LoVo (cell line): ENCODE data around the gene PPARG.
"Not testable (repeated sequence)": the region's sequence is repeated elsewhere in the genome, so short reads cannot be mapped to it uniquely, and the experiment has no call there.

Experiments used
- DNase-seq: peaks from one replicate; pipeline ENCODE4 v3.0.0-alpha.2; 2016; ENCODE audit warnings: low spot score

The PPARG gene

GRCh38 chr3:12288182-12289129 is at the start of gene PPARG:
Gene PPARG, plus strand, starts transcription at chr3:12289070. Its CDS starts 90,642 bp downstream, at chr3:12379712.
- DNase-seq, result peak; percentile 88

DNA sequence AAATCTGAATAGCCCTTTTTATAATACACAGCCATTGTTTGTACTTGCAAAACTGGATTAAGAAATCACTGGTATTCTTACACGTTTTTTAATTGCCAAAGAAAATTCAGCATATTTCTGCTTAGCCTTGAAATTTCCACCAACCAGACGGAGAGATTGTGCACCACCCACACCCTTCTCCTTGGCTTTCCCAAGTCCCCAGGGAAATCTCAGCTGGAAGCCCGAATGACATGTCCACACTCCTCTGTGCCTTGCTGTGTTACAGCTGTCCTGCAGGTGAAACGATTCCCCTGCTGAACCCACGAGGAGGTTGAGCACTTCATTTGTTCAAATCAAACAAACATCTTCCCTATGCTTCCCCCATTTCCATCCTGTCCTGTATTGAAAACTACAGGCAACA is 49.6 kb upstream of the PPARG start:
- DNase-seq, result no peak

- no peak for DNase-seq
These were observed 46.1 kb upstream of the PPARG start for GRCh38 chr3:12242772-12243171.

DNA sequence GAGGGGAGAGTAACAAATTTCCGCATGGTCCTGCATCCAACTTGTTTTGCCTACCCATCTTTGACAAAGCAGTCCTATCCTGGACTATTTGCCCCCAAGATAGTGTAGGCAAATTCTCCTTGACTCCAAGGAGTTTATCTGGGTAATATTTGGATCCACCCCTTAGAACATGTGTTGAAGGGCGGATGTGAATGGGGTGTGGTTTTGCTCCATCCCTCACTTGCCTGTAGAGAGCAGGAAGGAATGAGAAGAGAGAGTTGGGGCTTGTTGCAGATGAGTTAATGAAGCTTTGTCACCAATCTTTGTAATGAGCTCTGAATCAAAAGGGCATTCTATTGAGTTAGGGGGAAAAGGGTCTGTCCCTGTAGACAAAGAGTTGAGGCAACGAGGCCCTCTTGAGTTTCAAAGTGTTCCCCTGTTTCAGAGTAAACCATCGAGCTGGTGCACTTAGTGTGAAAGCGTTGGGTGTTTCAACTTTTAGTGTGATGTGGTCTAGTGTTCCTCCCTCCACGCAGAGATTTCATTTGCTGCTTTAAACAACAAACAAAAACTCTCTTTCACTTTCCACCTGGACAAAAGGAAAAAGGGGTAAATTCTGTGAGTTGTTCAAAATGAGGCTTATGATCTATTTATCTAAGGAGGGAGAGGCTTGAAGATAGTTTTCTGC is 42.2 kb upstream of the PPARG start:
- no peak for DNase-seq

GRCh38 chr3:12247411-12247810 is 41.5 kb upstream of the PPARG start:
- no peak for DNase-seq

GRCh38 chr3:12249519-12249918 is 39.4 kb upstream of the PPARG start:
- no peak for DNase-seq

- no peak for DNase-seq
These were observed 36.0 kb upstream of the PPARG start for GRCh38 chr3:12252889-12253288.

DNA sequence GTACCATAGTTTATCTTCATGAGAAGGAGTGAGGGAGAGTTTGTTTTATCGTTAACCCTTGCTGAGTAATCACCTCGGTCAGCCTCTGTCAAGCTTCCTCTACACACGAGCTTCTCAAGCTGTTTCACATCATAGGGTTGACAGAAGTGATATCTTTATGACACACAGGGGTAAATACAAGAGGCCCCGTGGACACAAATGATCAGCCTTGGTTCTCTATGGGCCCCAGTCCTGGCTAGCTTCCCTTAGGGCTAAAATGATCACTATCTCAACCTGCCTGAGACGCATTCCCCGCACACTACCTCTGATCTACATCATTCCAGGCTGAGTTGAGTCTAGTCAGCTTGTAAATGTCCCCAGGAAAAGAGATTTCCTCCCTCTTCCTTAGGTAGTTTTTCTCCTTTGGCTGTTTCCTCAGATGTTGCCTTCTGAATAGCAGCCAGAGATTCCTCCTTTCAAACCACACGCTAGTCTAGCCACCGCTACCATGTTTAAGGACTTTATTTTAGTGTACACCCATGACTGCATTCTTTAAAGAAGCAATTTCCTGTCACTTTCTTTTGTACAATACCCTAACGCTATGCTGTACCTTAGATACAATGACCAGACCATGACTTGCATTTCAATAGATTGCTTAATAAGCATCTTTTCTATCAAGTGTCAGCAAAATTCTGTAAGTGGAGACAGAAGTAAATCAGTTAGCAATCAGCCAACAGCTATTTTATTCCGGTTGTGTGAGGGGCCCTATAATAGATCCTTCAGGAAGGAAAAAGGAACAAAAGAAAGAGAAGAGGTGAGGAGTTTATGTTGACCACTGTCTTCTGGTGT is 35.1 kb upstream of the PPARG start:
- no peak for DNase-seq

DNA sequence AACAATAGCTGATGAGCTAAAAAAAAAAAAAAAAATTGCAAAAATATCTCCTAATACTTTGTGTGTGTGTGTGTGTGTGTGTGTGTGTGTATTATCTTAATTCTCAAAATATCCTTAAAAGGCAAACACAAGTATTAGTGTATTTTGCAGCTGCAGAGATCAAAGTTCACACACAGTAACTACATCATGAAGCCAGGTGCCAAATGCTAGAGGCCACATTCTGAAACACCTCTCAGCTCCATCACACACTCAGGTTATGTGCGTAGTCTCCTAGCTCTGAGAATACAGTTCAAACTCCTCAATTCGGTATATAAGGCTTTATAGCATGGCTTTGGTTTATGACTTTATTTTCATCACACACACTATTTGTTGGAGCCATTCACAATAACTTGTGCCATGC is 33.5 kb upstream of the PPARG start:
- DNase-seq, result no peak

DNA sequence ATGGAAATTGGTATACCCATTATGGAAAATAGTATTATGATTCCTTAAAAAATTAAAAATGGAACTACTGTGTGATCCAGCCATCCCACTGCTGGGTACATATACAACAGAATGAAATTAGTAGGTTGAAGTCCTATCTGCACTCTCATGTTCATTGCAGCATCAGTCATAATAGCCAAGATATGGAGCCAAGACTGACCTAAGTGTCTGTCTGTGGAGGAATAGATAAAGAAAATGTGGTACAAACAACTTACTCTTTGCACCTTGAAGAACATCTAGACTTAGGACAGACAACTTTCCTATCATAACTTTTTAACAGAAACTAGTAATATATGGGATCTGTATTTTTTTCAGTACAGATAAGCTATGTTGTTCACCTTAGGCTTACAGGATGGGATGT is 30.0 kb upstream of the PPARG start:
- no peak for DNase-seq

GRCh38 chr3:12262173-12262572 is 26.7 kb upstream of the PPARG start:
- DNase-seq, result not testable (repeated sequence)

DNA sequence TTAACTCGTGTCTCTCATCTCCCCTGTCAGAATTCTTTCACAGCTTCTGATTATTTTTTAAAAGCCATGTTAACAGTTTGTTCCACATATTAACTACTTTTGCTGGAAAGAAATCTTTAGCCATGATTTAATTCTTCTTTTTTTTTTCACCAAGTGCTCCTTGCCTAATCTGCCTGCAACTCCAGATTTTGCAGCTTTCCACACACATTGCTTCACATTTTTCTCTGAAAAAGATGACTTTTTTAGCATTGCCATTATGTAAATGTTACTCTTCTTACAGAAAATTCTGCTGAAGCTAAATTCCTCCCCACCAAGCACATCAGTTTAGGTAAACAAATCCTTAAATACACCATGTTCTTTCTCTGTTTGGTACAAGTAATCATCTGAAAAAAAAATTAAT is 23.4 kb upstream of the PPARG start:
- DNase-seq, result no peak

DNA sequence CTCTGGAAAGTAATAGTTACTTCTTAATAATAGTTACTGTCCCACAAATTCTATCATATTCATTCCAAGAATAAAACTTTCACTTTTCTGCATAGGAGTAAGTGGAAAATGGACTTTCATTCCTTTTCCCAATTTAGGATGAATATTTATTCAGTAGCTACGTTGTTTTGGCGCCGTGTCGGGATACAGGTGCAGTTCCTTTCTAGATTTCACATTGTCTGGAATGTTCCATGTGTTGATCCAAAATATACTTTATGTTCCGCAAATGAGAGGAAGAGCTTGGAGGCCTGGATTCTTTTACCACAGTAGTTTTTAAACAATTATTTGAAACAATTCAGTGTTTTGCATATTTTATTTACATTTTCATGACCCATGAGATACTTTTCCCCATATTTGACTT is 22.8 kb upstream of the PPARG start:
- no peak for DNase-seq

GRCh38 chr3:12267376-12268030 is 21.4 kb upstream of the PPARG start:
- no peak for DNase-seq

DNA sequence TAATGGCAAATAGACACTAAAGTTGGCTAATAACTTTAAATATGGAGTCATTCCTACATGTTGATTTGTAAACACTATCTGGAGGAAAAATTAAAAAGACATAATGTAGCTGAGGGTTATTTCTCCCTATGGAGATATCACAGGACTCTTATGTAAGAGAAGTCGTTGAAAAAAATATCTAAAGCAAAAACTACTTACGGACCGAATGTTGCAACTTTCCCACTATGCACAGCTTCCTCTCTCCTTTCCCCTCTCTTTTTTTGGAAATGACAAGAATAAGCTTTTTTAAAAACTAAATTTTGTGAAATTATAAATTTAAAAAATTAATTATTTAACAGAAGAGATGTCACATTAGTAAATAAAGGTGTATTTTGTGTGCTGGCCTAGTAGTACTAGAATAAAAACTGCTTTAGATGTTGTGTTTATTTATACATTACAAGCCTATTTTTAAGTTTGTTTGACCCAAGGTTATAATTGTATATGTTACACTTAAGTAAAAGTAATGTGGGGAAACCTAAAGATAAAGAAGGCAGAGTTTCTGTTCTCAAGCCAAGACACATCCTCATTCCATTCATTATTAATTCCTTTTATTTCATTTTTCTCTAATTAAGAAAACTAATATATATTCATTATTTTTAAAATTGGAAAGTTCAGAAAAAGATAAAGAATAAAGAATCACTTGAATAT is 20.7 kb upstream of the PPARG start:
- DNase-seq, result no peak

- DNase-seq, result no peak
These were observed 17.9 kb upstream of the PPARG start for GRCh38 chr3:12270976-12271375.

DNA sequence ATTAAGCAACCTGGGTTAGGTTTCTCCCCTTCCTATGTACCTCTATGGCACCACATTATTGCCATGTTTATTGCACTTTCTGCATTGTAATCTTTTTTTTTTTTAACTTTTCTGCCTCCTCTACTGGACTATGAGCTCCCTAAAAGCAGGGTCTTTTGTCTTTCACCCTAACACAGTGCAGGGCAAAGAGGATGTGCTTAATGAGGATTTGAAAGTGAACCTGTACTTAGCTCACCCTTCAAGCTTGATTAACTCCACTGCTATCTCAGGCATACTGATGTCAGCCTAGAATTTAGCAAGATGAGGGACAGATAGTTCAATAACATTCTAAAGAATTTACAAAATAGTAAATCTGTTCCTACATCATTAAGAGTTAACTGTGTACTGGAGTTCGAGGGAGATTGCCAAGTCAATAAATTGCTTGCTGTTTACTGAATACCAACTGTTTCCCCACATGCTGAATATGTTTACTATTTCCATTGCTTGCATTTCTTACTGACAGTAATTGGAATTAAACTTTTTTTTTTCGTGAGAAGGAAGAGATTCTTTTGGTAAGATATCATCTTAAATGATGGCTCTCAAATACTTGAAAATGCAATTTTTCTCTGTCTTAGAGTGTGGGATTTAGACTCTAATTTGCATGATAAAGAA is 15.7 kb upstream of the PPARG start:
- no peak for DNase-seq

DNA sequence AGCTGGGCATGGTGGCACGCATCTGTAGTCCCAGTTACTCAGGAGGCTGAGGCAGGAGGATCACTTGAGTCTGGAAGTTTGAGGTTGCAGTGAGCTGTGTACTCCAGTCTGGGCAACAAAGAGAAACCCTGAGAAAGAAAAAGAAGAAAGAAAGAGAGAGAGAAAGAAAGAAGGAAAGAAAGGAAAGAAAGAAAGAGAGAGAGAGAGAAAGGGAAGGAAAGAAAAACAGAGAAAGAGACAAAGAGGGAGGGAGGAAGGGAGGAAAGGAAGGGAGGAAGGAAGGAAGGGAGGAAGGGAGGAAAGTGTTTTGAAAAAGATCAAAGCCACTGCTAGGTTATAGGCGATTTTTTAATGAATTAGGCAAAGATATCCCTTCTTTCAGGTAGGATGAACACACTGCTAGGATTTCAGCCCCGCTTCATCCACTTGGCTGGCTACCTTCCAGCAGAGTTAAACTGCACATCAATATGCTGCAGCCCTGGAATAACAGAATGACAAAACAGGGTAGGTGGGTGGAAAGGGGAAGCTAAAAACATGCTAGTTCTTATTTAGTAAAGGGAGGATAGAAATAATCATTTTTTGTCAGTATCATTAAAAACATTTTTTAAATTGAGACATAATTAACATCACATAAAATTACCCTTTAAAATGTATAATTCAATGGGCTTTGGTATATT is 12.8 kb upstream of the PPARG start:
- DNase-seq, result no peak

GRCh38 chr3:12276827-12277226 is 12.0 kb upstream of the PPARG start:
- not testable (repeated sequence) for DNase-seq

DNA sequence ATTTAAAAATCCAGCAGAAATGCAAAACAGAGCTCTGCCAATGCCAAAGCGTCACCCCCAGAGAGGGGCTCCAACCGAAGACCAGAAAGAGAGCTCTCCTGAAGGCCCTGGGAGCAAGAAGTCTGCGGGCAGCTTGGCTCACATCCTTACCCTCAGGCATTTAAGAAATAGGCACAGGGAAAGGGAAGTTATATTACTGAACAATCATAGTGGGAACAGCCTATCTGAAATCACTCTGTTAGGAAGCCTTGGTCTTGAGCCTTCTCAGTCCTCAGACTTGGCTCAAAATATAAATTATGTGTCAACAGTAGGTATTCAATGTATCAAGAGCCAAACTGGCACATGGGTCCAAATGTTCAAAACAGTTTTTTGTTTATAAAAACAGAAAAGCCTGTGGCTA is 10.3 kb upstream of the PPARG start:
- no peak for DNase-seq
